Measurements from ENCODE around the gene SAMD10. TPM values are rescaled to one million over a fixed set of nuclear protein-coding genes. Genes with fewer than 3 reads are reported as not detected.

SAMD10 gene
- total RNA-seq, 1 experiment from 2014 or later: 5.7 TPM

GRCh38 chr20:63955827-63956663 is 23.4 kb downstream of the SAMD10 start, which contains the start of gene UCKL1:
TSS of gene UCKL1 (minus strand) at chr20:63956416. CDS start at chr20:63956372, 44 bp downstream.
- Mint-ChIP-seq H3K4me1 (peaks cover 33 to 35% of the 10 kb centered on the region in 2 experiments), H3K9me3 (no peaks in the 10 kb centered on the region), H3K4me3 (peak within 1 kb of the TSS; percentile 79 to 86), H3K36me3 (ENCODE audit: insufficient read depth in 1 of 3, low read depth in 3 of 3) (peaks cover 0 to 25% (median 16%) of the 10 kb centered on the region in 3 experiments; a peak in 4 of 7 replicates), H3K27ac (peak within 1 kb of the TSS; percentile 87 to 92 (median 89); a peak in 4 of 7 replicates), H3K27me3 (ENCODE audit: low read depth) (no peaks in the 10 kb centered on the region)
- no peak within 1 kb of the TSS for H2BK120ac ChIP-seq (ENCODE audit: low read depth, low read length, poor library complexity, severe bottlenecking)
- no peak within 1 kb of the TSS for H3K23ac ChIP-seq (ENCODE audit: insufficient read length, low read depth, low read length)
- no peak within 1 kb of the TSS for H4K5ac ChIP-seq (ENCODE audit: insufficient read length, low read depth, low read length)
- no peak within 1 kb of the TSS for H4K91ac ChIP-seq (ENCODE audit: insufficient read length, low read depth, low read length)
- peaks cover 15% of the 10 kb centered on the region; the same call in 1 of the 2 replicates for H3K79me2 ChIP-seq (ENCODE audit: insufficient read depth, low read length)
- peak within 1 kb of the TSS; percentile 92 for H3K9ac ChIP-seq (ENCODE audit: extremely low read depth, insufficient read length, low read length)
- peak within 1 kb of the TSS; percentile 88 for H3K18ac ChIP-seq (ENCODE audit: insufficient read length, low read depth, low read length)
- H3K23me2 ChIP-seq (ENCODE audit: insufficient read length, low read depth, low read length, poor library complexity, severe bottlenecking): peaks cover 14% of the 10 kb centered on the region
- H2AFZ ChIP-seq (ENCODE audit: low read length): no peak within 1 kb of the TSS
- no peaks in the 10 kb centered on the region for H4K20me1 ChIP-seq (ENCODE audit: control insufficient read depth, insufficient read depth, insufficient read length)
- no peak; the same call in 2 of the 3 replicates for TF ChIP-seq CTCF (conservative IDR thresholded peaks at IDR 0.05)
- no peak within 1 kb of the TSS for H2BK12ac ChIP-seq (ENCODE audit: insufficient read length, low read depth, low read length)
- no CpG with 5 or more reads among the region's 105 CpGs for WGBS (ENCODE audit: extremely low coverage, insufficient read length, low lambda C conversion rate)
- peak within 1 kb of the TSS; percentile 61 for H3K4me2 ChIP-seq (ENCODE audit: insufficient read depth, insufficient read length, low read length)
- H3K56ac ChIP-seq (ENCODE audit: insufficient read length, low read depth, low read length): no peak within 1 kb of the TSS
- no peak within 1 kb of the TSS for H3T11ph ChIP-seq (ENCODE audit: low read length)
- peak; percentile 83 for DNase-seq
- no peak within 1 kb of the TSS for H3K4ac ChIP-seq (ENCODE audit: low read depth, low read length)
- no peaks in the 10 kb centered on the region for H3K27me3 ChIP-seq (ENCODE audit: insufficient read depth, low read length)
- no peak within 1 kb of the TSS for H2BK15ac ChIP-seq (ENCODE audit: low read depth, low read length)
- peak within 1 kb of the TSS; percentile 76 for H3K14ac ChIP-seq (ENCODE audit: insufficient read depth, low read length)
- no peak within 1 kb of the TSS for H3K27ac ChIP-seq (ENCODE audit: insufficient read length, low read depth, low read length)
- H3K9me3 ChIP-seq (ENCODE audit: control insufficient read depth, low read depth, low read length): no peaks in the 10 kb centered on the region
- H2AK5ac ChIP-seq (ENCODE audit: insufficient read length, low read length): no peak within 1 kb of the TSS
- no peak within 1 kb of the TSS for H2BK5ac ChIP-seq (ENCODE audit: insufficient read length, low read length)
- H4K8ac ChIP-seq (replicated peaks; ENCODE audit: insufficient read length, low read depth, low read length): no peak within 1 kb of the TSS
- no peaks in the 10 kb centered on the region; the same call in 1 of the 2 replicates for H3K4me1 ChIP-seq (ENCODE audit: insufficient read depth, low read length)
- no peak within 1 kb of the TSS for H2BK20ac ChIP-seq (ENCODE audit: low read depth, low read length, poor library complexity, severe bottlenecking)
- peaks cover 2% of the 10 kb centered on the region for H3K79me1 ChIP-seq (ENCODE audit: insufficient read depth, low read depth, low read length, poor library complexity, severe bottlenecking)

Data from H9 (cell line).